ENCODE results near the gene USP49. TPM values are rescaled to one million over a fixed set of nuclear protein-coding genes. Genes with fewer than 3 reads are reported as not detected.

Gene USP49
- total and polyA plus RNA-seq, 2 of the 13 experiments (the other 11 are each of a cell fraction or from before 2014, with no cell fraction given), result 2.9 to 4.3 TPM

DNA sequence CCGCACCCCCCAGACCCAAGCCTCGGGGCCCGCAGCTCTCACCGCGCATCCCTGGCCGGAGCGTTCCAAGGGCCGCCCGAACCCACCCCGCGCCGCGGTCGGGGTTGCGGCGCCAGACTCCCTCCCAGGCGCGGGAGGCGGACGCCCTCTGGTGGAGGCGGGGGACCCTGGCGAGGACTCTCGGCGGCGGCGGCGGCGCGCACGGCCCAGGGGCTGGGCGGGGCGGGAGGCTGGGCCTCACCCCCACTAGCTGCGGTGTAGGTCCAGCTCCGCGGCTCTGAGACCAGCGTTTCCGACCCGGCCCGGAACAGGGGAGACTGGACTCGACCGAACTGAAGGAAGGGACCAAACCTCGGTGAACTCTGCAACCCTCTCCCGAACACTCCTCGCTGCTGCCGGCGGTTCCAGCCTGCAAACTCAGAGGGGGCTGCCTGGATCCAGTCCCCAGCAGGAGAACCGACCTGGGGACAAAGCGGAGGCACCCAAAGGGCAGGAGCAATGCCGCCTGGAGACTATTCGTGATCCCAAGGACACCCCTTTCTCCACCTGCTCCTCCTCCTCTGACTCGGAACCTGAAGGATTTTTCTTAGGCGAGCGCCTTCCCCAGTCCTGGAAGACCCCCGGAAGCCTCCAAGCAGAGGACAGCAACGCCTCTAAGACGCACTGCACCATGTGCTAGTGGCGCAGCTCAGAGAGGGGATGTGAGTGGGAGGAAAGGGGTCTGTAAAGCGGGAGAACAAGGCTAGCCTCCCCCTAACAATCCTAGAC, 108.5 kb downstream of the USP49 start (continued):
- no peak for TF ChIP-seq STAT5B (CRISPR knock-in tag; IDR thresholded peaks at IDR 0.05)

DNA sequence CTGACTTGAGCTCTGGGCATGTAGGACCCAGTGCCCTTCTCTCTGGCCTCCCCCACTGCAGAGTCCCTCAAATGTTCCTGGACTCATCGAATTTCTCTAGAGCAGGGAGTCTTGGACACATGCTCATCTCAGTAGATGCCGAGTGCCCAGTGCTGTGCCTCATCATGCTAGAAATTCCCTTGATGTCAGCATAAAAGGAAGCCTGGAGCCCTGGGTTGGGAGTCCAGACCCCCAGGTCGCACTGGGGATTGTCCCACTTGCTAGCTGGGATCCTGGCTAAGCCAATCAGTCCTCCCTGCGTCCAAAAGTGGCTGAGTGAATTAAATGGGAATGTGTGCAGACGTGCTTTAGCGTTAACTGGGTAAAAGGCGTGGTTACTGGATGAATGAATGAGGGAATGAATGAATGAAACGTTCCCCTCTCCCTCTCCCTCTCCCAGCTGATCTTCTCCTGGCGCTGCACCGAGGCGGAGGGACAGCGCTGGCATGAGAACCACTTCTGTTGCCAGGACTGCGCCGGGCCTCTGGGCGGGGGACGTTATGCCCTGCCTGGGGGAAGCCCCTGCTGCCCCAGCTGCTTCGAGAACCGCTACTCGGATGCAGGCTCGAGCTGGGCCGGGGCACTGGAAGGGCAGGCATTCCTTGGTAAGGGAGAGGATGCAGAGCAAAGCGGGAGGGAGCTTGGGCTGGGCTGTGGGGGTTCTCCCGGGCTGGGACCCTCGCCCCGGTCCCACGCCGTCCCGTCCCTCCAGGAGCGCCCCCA, 109.3 kb downstream of the USP49 start:
- Histone ChIP-seq H3K4me1 (ENCODE audit: insufficient read depth, low read length) (peaks cover 37% of the 10 kb centered on the region), H3K36me3 (replicated peaks in 1 of 2; ENCODE audit: control insufficient read depth in 1 of 2, insufficient read depth in 2 of 2, low read length in 2 of 2) (peaks cover 10 to 20% of the 10 kb centered on the region in 2 experiments), H3K4me2 (ENCODE audit: low read depth, low read length) (peak overlapping the region; percentile 97), H3K4me3 (replicated peaks in 1 of 3; ENCODE audit: insufficient read depth in 1 of 3, low read depth in 2 of 3, low read length in 3 of 3) (peak overlapping the region; percentile 63 to 99 (median 99); a peak in 5 of 6 replicates), H2AFZ (ENCODE audit: low read length) (no peak overlapping the region), H3K79me2 (ENCODE audit: insufficient read depth, low read length) (peaks cover 20% of the 10 kb centered on the region), H3K9ac (ENCODE audit: insufficient read depth, low read depth, low read length) (peak overlapping the region; percentile 33; the same call in 1 of the 2 replicates), H3K27ac (ENCODE audit: extremely low read length, insufficient read depth, low read length) (no peak overlapping the region), H4K20me1 (ENCODE audit: insufficient read depth, low read length) (no peaks in the 10 kb centered on the region), H3K9me3 (ENCODE audit: low read length) (no peaks in the 10 kb centered on the region), H3K27me3 (ENCODE audit: control insufficient read depth in 1 of 2, insufficient read depth in 2 of 2, low read length in 2 of 2) (no peaks in the 10 kb centered on the region; a peak in 2 of 5 replicates)
- in situ Hi-C loops (cut with HindIII; ENCODE audit: extremely low pct_ligation_motif_present, low pct_unique_long_range_greater_than_20kb), result loop anchor here (5.0 to 25.0 kb wide), 3 partner anchors 136 to 426 kb away; partner anchors contain the start of genes BYSL, MED20 and MRPS10
- peak; percentile 31 for ATAC-seq
- CTCF ChIA-PET (ENCODE audit: low intra/inter-chr PET ratio, low total read pairs), result interaction anchor here (1.1 to 3.1 kb wide), 4 partner anchors 10 to 259 kb away, joined by 5 to 29 read pairs (median 11); partner anchors contain the start of gene TFEB
- no peak for DNase-seq (ENCODE audit: low spot score)
- WGBS (ENCODE audit: low lambda C conversion rate), result 68% methylated on average over 19 of the region's 29 CpGs
- POLR2A ChIA-PET, result interaction anchor here (1.4 to 3.5 kb wide), 12 partner anchors 18 to 263 kb away, joined by 3 to 60 read pairs (median 18); partner anchors contain the start of genes BYSL, MED20, PGC and TAF8
- no peak for FAIRE-seq
- intact Hi-C loops (cut with micrococcal nuclease; ENCODE audit: unreplicated experiment), result loop anchor here (2.0 to 5.0 kb wide), 3 partner anchors 135 to 419 kb away; partner anchors contain the start of genes BYSL and MED20
- no TSS peak for BruUV-seq (replicated peaks)
- TF ChIP-seq PHB2 (IDR thresholded peaks at IDR 0.05; ENCODE audit: partially characterized antibody), result no peak
- TF ChIP-seq MED1 (CRISPR knock-in tag; IDR thresholded peaks at IDR 0.05), result no peak
- peak; percentile 38 to 64; a peak in 3 of 4 replicates for TF ChIP-seq MAFK (conservative IDR thresholded peaks at IDR 0.05 in 1 of 2, IDR thresholded peaks at IDR 0.05 in 1 of 2; ENCODE audit: low read length in 2 of 2)
- TF ChIP-seq TRIM24 (CRISPR knock-in tag; IDR thresholded peaks at IDR 0.05), result 0 out of 2 replicates have a peak, but pooled peaks have one; percentile 23
- no peak for TF ChIP-seq DMAP1 (CRISPR knock-in tag; IDR thresholded peaks at IDR 0.05)
- TF ChIP-seq, protein P1, sequence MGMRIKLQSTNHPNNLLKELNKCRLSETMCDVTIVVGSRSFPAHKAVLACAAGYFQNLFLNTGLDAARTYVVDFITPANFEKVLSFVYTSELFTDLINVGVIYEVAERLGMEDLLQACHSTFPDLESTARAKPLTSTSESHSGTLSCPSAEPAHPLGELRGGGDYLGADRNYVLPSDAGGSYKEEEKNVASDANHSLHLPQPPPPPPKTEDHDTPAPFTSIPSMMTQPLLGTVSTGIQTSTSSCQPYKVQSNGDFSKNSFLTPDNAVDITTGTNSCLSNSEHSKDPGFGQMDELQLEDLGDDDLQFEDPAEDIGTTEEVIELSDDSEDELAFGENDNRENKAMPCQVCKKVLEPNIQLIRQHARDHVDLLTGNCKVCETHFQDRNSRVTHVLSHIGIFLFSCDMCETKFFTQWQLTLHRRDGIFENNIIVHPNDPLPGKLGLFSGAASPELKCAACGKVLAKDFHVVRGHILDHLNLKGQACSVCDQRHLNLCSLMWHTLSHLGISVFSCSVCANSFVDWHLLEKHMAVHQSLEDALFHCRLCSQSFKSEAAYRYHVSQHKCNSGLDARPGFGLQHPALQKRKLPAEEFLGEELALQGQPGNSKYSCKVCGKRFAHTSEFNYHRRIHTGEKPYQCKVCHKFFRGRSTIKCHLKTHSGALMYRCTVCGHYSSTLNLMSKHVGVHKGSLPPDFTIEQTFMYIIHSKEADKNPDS (CRISPR knock-in tag; IDR thresholded peaks at IDR 0.05), result 0 out of 2 replicates have a peak, but pooled peaks have one; percentile 11
- TF ChIP-seq ZNF354B (CRISPR knock-in tag; IDR thresholded peaks at IDR 0.05), result peak; percentile 83; the same call in 1 of the 2 replicates
- TF ChIP-seq, protein P2, sequence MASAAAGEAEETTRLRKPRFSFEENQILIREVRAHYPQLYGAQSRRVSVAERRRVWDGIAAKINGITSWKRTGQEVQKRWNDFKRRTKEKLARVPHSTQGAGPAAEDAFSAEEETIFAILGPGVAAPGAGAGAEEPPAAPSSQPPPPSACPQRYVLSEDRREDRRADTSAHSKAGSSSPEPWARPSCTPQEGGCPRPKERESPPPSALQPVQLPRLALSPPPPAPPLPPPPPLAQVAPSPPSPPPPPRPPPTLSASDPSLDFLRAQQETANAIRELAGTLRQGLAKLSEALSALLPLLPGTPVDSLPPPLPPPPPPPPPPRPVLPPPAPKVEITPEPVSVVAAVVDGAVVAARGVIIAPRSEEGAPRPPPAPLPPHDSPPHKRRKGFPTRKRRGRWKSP (CRISPR knock-in tag; IDR thresholded peaks at IDR 0.05), result 0 out of 2 replicates have a peak, but pooled peaks have one; percentile 1
- peak; percentile 44; the same call in 1 of the 2 replicates for TF ChIP-seq HIVEP1 (CRISPR knock-in tag; IDR thresholded peaks at IDR 0.05)
- TF ChIP-seq ZNF431 (CRISPR knock-in tag; IDR thresholded peaks at IDR 0.05; ENCODE audit: borderline replicate concordance, low read depth), result 0 out of 2 replicates have a peak, but pooled peaks have one; percentile 11
- peak; percentile 63; the same call in 1 of the 2 replicates for TF ChIP-seq ZNF24 (IDR thresholded peaks at IDR 0.05)
- TF ChIP-seq, protein P3, sequence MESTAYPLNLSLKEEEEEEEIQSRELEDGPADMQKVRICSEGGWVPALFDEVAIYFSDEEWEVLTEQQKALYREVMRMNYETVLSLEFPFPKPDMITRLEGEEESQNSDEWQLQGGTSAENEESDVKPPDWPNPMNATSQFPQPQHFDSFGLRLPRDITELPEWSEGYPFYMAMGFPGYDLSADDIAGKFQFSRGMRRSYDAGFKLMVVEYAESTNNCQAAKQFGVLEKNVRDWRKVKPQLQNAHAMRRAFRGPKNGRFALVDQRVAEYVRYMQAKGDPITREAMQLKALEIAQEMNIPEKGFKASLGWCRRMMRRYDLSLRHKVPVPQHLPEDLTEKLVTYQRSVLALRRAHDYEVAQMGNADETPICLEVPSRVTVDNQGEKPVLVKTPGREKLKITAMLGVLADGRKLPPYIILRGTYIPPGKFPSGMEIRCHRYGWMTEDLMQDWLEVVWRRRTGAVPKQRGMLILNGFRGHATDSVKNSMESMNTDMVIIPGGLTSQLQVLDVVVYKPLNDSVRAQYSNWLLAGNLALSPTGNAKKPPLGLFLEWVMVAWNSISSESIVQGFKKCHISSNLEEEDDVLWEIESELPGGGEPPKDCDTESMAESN (CRISPR knock-in tag; conservative IDR thresholded peaks at IDR 0.05), result no peak
- TF ChIP-seq SRSF9 (IDR thresholded peaks at IDR 0.05; ENCODE audit: borderline replicate concordance, insufficient read depth, low read depth, low read length, poor library complexity, severe bottlenecking), result no peak
